ENCODE measurements around the gene ACAD11. TPM values are rescaled to one million over a fixed set of nuclear protein-coding genes. Genes with fewer than 3 reads are reported as not detected.

ACAD11 gene
- total RNA-seq, 1 donor from 2014 or later: 26.5 TPM

GRCh38 chr3:132509096-132509495 is 150.5 kb downstream of the ACAD11 start:
- intact Hi-C loops (cut with DNase I): no loop called here
- H3K4me1 ChIP-seq: no peaks in the 10 kb centered on the region
- peaks cover 0 to 48% of the 10 kb centered on the region in 2 donors for H3K36me3 ChIP-seq
- no peaks in the 10 kb centered on the region for H3K27me3 ChIP-seq
- TF ChIP-seq POLR2A (IDR thresholded peaks at IDR 0.05) (no peak), POLR2AphosphoS5 (IDR thresholded peaks at IDR 0.05; ENCODE audit: insufficient read depth in 1 of 2, low read depth in 1 of 2) (no peak), CTCF (IDR thresholded peaks at IDR 0.05) (no peak)
- no peak overlapping the region for H3K4me3 ChIP-seq
- no peaks in the 10 kb centered on the region for H3K9me3 ChIP-seq
- no peak for DNase-seq (ENCODE audit: extremely low spot score in 2 of 2)
- H3K27ac ChIP-seq: no peak overlapping the region

Other genes with a start within 250 kb of the ACAD11 start
- 26.5 TPM for gene DNAJC13, start 242.3 kb downstream of the ACAD11 start, total RNA-seq
- gene ACKR4, start 62.5 kb downstream of the ACAD11 start, total RNA-seq: not detected
- gene UBA5, start 520 bp upstream of the ACAD11 start, total RNA-seq: 26.5 TPM
- gene NPHP3, start 62.6 kb upstream of the ACAD11 start, total RNA-seq: 49.1 TPM